Measurements from ENCODE around the gene DCP2. TPM values are rescaled to one million over a fixed set of nuclear protein-coding genes. Genes with fewer than 3 reads are reported as not detected.

DCP2 gene
- total RNA-seq, 1 donor from 2014 or later: 58.2 TPM

GRCh38 chr5:112948458-112948857 lies 28.1 kb upstream of the DCP2 start:
- H3K9me3 ChIP-seq: no peaks in the 10 kb centered on the region
- H3K27ac ChIP-seq: no peak overlapping the region
- H3K36me3 ChIP-seq: no peaks in the 10 kb centered on the region
- H3K4me1 ChIP-seq: no peaks in the 10 kb centered on the region
- DNase-seq (ENCODE audit: extremely low spot score in 2 of 2): no peak
- TF ChIP-seq POLR2AphosphoS5 (IDR thresholded peaks at IDR 0.05; ENCODE audit: insufficient read depth in 1 of 2, low read depth in 1 of 2) (no peak), POLR2A (IDR thresholded peaks at IDR 0.05) (no peak), CTCF (IDR thresholded peaks at IDR 0.05) (no peak)
- intact Hi-C loops (cut with DNase I): no loop called here
- no peak overlapping the region for H3K4me3 ChIP-seq
- no peaks in the 10 kb centered on the region for H3K27me3 ChIP-seq

GRCh38 chr5:112951124-112951702 lies 25.4 kb upstream of the DCP2 start:
- H3K4me1 ChIP-seq: no peaks in the 10 kb centered on the region
- no peak overlapping the region for H3K27ac ChIP-seq
- H3K36me3 ChIP-seq: no peaks in the 10 kb centered on the region
- H3K4me3 ChIP-seq: no peak overlapping the region
- intact Hi-C loops (cut with DNase I): no loop called here
- DNase-seq (ENCODE audit: extremely low spot score in 2 of 2): no peak
- H3K27me3 ChIP-seq: no peaks in the 10 kb centered on the region
- TF ChIP-seq POLR2AphosphoS5 (IDR thresholded peaks at IDR 0.05; ENCODE audit: insufficient read depth in 1 of 2, low read depth in 1 of 2): no peak
- no peak for TF ChIP-seq CTCF (IDR thresholded peaks at IDR 0.05)
- no peak for TF ChIP-seq POLR2A (IDR thresholded peaks at IDR 0.05)
- H3K9me3 ChIP-seq: no peaks in the 10 kb centered on the region

- Histone ChIP-seq H3K4me1 (peaks cover 20% of the 10 kb centered on the region), H3K27ac (no peak overlapping the region), H3K36me3 (no peaks in the 10 kb centered on the region), H3K9me3 (no peaks in the 10 kb centered on the region), H3K27me3 (no peaks in the 10 kb centered on the region), H3K4me3 (no peak overlapping the region)
- no peak for TF ChIP-seq POLR2A (IDR thresholded peaks at IDR 0.05)
- TF ChIP-seq POLR2AphosphoS5 (IDR thresholded peaks at IDR 0.05; ENCODE audit: insufficient read depth in 1 of 2, low read depth in 1 of 2): no peak
- no peak for TF ChIP-seq CTCF (IDR thresholded peaks at IDR 0.05)
- intact Hi-C loops (cut with DNase I): no loop called here
- DNase-seq (ENCODE audit: extremely low spot score in 2 of 2): no peak
Observed at GRCh38 chr5:112956606-112957005, 20.0 kb upstream of the DCP2 start.

GRCh38 chr5:112957036-112957808 lies 19.4 kb upstream of the DCP2 start:
- intact Hi-C loops (cut with DNase I): no loop called here
- Histone ChIP-seq H3K36me3 (no peaks in the 10 kb centered on the region), H3K4me1 (peaks cover 20% of the 10 kb centered on the region), H3K27me3 (no peaks in the 10 kb centered on the region), H3K27ac (no peak overlapping the region), H3K4me3 (no peak overlapping the region), H3K9me3 (no peaks in the 10 kb centered on the region)
- TF ChIP-seq CTCF (IDR thresholded peaks at IDR 0.05) (no peak), POLR2A (IDR thresholded peaks at IDR 0.05) (no peak), POLR2AphosphoS5 (IDR thresholded peaks at IDR 0.05; ENCODE audit: insufficient read depth in 1 of 2, low read depth in 1 of 2) (no peak)
- DNase-seq (ENCODE audit: extremely low spot score in 2 of 2): no peak

Measured in vagina (tissue), 2 donors.